NCI-H2107 treated with DMSO at 0.1 percent for 48 hours (cell line): ENCODE results near the gene GAREM1.
"Not testable (repeated sequence)": the region's sequence is repeated elsewhere in the genome, so short reads cannot be mapped to it uniquely, and the experiment has no call there.

Source experiments
- DNase-seq: peaks from one replicate; lab custom pipeline; 2025; ENCODE audit not compliant: unreplicated experiment; lab: John Stamatoyannopoulos, UW

Gene GAREM1

DNA sequence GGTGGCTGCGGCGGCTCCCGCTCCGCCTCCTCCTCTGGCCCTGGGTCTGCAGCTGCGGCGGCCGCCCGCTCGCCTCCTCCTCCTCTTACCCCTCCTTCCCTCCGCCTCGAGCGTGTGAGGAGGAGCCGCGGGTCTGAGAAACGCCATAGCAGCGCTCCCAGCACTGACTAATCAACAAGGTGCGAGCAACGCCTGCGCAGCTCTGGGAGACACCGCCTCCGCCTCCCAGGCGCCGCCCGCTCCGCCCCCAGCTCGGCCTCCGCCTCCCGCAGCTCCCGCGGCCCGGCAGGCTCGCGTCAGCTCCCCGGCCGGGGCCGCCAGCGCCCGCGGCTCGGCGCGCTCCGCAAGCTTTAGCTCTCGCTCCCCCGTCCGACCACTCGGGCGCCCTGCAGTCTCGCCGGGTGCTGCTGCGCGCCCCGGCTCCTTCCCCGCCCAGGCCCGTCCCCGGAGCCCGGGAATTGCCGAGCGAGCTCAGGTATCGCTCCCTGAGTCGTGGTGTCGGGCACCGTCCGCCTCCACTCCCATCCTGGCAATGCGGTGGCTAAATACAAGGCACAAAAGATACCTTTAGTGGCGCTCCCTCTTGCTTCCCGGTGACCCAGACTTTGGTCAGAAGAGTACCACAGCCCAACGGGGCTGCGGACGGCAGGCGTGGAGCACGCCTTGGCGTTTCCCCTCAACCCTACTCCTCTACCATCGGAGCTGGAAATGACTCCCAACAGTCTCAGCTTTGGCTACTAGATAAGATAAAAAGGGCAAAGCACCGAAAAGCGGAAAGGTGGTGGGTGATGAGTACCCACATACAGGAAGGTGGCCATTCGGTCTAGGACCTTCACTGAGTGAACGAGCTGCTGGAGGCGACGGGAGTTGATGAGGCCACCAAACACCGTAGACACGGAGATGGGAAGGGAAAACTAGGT is at the start of gene GAREM1:
Gene GAREM1 (minus strand): TSS at position 169 of the 920 bp plus-strand sequence. CDS start 454 bp downstream, outside the sequence.
- DNase-seq = peak; percentile 75

- DNase-seq = no peak
Measured at GRCh38 chr18:32511147-32511546, 40.5 kb upstream of the GAREM1 start.

GRCh38 chr18:32509111-32509510 is 38.4 kb upstream of the GAREM1 start:
- DNase-seq = no peak

- DNase-seq = no peak
Measured at GRCh38 chr18:32507093-32507492, 36.4 kb upstream of the GAREM1 start.

- DNase-seq = no peak
Measured at GRCh38 chr18:32502014-32502413, 31.3 kb upstream of the GAREM1 start.

GRCh38 chr18:32501242-32501641 is 30.6 kb upstream of the GAREM1 start:
- not testable (repeated sequence) for DNase-seq

GRCh38 chr18:32483002-32483401 is 12.3 kb upstream of the GAREM1 start:
- DNase-seq = no peak

- DNase-seq = no peak
Measured at GRCh38 chr18:32482117-32482516, 11.4 kb upstream of the GAREM1 start.

GRCh38 chr18:32480581-32480980 is 9.9 kb upstream of the GAREM1 start:
- DNase-seq = no peak

- no peak for DNase-seq
Measured at GRCh38 chr18:32478807-32479206, 8.1 kb upstream of the GAREM1 start.

- no peak for DNase-seq
Measured at GRCh38 chr18:32478317-32478716, 7.6 kb upstream of the GAREM1 start.

DNA sequence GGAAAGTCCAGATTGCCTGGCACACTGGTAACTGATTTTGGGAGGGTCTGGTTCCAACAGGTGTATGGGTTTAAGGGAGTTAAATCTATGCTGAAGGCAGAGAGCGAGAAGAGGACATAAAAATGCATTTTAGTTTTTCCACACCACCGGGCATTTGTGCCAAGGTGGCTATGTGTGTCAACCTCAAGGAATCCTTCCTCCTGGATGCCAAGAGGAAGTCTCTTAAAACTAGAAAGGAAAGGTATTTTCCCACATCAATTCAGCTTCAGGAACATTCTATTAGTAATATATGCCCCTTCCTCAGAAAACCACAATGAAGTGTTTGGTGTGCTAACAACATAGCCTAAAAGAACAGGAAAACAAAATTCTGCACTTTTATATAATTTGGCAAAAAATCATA is 5.4 kb upstream of the GAREM1 start:
- no peak for DNase-seq

DNA sequence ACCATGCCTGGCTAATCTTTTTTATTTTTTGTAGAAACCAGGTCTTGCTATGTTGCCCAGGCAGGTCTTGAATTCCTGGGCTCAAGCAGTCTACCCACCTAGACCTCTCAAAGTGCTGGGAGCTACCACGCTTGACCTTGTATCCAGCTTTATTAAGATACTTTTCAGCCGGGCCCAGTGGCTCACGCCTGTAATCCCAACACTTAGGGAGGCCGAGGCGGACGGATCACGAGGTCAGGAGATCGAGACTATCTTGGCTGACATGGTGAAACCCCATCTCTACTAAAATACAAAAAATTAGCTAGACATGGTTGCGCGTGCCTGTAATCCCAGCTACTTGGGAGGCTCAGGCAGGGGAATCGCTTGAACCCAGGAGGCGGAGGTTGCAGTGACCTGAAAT is 4.4 kb upstream of the GAREM1 start:
- not testable (repeated sequence) for DNase-seq

GRCh38 chr18:32473325-32473724 is 2.6 kb upstream of the GAREM1 start:
- no peak for DNase-seq

DNA sequence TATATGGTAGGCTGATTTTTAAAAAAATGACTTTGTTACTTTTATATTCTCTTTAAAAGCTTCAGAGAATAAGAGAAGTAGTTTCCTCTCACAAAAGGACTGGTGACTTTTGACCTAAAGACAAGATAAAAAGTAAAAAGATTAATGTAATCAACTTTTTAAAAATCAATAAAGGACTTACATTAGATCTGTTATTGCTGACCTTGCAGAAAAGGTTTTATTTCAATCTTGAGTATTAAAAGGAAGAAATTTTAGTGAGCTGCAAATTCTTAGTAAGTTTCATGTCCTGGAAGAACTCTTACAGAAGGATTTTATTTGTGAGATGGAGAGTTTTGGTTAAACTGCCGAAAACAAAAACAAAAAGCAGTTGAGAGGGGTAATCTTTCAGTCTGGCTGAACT is 2.2 kb upstream of the GAREM1 start:
- no peak for DNase-seq

- DNase-seq = no peak
Measured at GRCh38 chr18:32470460-32470713, 295 bp downstream of the GAREM1 start.

DNA sequence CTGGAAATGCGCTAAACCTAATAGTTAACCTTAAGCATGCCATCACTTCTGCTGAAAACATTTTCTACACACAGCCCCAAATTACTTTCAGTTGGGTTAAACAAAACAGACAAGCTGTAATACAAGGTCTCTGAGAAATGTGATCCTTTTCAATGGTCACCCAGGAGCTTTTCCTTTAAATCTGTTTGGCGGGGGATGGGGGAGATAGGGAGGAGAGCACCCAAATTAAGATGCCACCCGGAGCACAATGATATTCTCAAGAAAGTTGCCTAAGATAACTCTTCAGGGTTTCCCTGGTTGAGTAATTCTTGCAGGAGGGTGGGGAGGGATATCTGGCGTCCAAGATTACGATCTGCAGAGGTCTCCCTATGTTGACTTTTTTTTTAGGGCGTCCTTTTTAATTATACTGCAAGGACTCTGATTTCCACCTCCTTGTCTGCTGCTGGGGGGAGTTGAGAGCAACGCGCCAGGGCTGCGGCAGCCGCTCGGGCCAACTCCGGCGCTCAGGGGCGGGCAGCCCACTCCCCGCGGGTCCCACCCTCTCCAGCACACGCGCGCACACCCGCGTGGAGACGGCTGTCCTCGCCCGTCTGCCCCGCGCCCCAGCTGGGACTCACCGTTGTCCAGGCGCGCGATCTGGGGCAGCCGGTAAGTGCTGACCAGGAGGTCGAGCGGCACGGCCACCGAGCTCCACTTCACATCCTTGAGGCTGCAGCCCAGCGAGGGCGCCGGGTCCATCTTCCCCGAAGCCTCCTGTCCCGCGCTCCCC is 807 bp downstream of the GAREM1 start:
- DNase-seq = no peak

DNA sequence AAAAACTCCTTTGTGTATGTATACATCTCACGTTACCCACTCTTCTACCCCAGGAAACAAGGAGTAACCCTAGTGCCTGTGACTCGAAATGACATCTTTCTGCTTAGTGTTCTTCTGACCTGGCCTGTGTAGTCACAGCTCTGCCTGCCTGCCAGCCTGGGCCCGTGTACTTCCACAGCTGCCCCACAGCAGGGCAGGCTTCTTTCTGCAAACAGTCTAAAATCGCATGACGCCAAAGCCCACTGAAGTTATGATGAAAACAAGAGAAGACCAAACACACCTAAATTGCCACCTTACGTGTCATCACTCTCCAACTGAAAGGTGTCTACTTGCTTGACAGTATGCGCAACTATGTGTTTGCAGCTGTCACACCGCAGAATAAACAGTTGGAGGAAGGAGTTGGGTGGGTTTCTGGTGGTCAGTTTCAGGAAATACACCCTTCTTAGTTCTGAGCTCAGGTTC is 1.5 kb downstream of the GAREM1 start:
- DNase-seq = peak; percentile 26

GRCh38 chr18:32468147-32468845 is 2.4 kb downstream of the GAREM1 start:
- no peak for DNase-seq

- no peak for DNase-seq
Measured at GRCh38 chr18:32461709-32462272, 8.9 kb downstream of the GAREM1 start.

DNA sequence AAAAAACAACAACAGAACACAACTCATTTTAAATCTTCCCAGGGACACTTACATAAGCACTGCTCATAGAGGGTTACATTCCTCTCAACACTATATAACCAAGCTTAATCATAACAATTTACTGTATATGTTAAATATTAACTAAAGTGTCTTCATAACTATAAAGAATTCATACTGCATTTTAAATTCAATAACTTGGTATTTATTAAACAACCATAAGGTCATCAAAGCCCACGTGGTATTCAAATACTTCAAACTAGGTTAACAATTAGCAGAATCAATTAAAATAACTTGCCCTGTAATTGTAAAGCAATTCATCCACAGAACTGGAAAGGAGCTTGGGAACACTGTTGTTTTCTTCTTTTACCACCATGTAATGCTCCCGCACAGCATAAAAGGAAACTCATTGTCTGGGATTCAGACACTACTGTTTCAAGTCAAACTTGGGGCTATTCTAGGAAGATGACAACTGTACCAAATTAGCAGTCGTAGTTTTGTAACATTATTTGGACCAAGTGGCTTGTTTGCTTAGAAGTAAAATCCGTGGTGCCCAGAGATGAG is 10.4 kb downstream of the GAREM1 start:
- no peak for DNase-seq
